ENCODE data around the gene DYNC1I1. TPM values are rescaled to one million over a fixed set of nuclear protein-coding genes. Genes with fewer than 3 reads are reported as not detected.

The DYNC1I1 gene
- total RNA-seq, 1 experiment from 2014 or later, result 8.3 TPM

DNA sequence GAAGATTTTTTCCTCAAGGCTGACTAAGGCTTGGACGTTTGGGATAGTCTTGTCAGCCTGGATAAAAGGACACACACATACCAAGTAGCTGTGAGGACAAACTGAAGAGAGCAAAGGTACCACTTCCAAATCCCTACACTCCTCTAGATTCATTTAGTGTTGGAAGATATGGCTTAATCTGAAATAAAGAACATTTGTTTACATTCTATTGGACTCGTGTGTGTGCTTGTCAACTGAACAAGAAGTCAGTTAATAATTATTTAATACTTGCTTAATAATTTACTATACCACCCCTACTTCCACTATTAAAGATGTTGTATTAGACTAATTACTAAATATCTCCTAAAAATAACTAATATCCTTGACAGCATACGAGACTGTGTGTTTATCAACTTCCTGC, 23.3 kb upstream of the DYNC1I1 start:
- no peaks in the 10 kb centered on the region for H3K36me3 ChIP-seq (ENCODE audit: control insufficient read depth, insufficient read depth, low read length)
- H3K36me3 Mint-ChIP-seq (ENCODE audit: insufficient read depth, unreplicated experiment), result no peaks in the 10 kb centered on the region
- TF ChIP-seq, protein P1, sequence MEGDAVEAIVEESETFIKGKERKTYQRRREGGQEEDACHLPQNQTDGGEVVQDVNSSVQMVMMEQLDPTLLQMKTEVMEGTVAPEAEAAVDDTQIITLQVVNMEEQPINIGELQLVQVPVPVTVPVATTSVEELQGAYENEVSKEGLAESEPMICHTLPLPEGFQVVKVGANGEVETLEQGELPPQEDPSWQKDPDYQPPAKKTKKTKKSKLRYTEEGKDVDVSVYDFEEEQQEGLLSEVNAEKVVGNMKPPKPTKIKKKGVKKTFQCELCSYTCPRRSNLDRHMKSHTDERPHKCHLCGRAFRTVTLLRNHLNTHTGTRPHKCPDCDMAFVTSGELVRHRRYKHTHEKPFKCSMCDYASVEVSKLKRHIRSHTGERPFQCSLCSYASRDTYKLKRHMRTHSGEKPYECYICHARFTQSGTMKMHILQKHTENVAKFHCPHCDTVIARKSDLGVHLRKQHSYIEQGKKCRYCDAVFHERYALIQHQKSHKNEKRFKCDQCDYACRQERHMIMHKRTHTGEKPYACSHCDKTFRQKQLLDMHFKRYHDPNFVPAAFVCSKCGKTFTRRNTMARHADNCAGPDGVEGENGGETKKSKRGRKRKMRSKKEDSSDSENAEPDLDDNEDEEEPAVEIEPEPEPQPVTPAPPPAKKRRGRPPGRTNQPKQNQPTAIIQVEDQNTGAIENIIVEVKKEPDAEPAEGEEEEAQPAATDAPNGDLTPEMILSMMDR (IDR thresholded peaks at IDR 0.05; ENCODE audit: insufficient read depth in 1 of 2, low read depth in 1 of 2, low read length in 1 of 2, severe bottlenecking in 1 of 2, unreplicated experiment in 1 of 2), result no peak
- H3K27me3 Mint-ChIP-seq (ENCODE audit: insufficient read depth, unreplicated experiment), result peaks cover 26% of the 10 kb centered on the region
- no peaks in the 10 kb centered on the region for H3K27me3 ChIP-seq (replicated peaks; ENCODE audit: control insufficient read depth, insufficient read depth, low read length)
- no peaks in the 10 kb centered on the region for H3K4me1 ChIP-seq
- H3K9me3 Mint-ChIP-seq (ENCODE audit: unreplicated experiment), result no peaks in the 10 kb centered on the region
- no peaks in the 10 kb centered on the region for H3K9me3 ChIP-seq
- CTCF ChIA-PET, result no interaction called here
- intact Hi-C loops (cut with micrococcal nuclease; ENCODE audit: unreplicated experiment), result no loop called here
- no peak overlapping the region for H3K4me3 Mint-ChIP-seq (ENCODE audit: unreplicated experiment)
- H3K27ac Mint-ChIP-seq (ENCODE audit: unreplicated experiment), result no peak overlapping the region
- BruUV-seq (replicated peaks), result no TSS peak
- DNase-seq, result no peak
- H3K4me3 ChIP-seq (ENCODE audit: low read depth, low read length), result no peak overlapping the region
- H3K4me1 Mint-ChIP-seq (ENCODE audit: low read depth, unreplicated experiment), result no peaks in the 10 kb centered on the region
- POLR2A ChIA-PET, result no interaction called here

DNA sequence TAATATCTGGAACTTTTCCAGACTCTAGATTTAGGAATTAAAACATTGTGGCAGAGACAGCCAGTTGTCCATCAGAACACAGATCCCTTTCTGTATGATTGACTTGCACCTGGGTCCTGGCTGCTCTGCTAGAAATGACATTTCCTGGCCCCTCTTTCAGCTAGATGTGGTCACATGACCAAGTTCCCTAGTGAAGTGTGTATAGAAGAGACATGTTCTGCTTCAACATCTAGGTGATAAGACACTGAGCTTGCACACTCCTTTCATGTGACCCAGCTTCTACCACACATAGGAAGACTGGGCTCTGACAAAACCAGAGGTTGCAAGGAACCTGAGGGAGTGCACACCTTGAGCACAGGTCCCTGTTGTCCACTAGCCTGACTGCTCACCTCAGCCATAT, 22.8 kb upstream of the DYNC1I1 start:
- no peaks in the 10 kb centered on the region for H3K4me1 ChIP-seq
- H3K9me3 Mint-ChIP-seq (ENCODE audit: unreplicated experiment), result no peaks in the 10 kb centered on the region
- TF ChIP-seq, protein P1 (IDR thresholded peaks at IDR 0.05; ENCODE audit: insufficient read depth in 1 of 2, low read depth in 1 of 2, low read length in 1 of 2, severe bottlenecking in 1 of 2, unreplicated experiment in 1 of 2), result no peak
- no peaks in the 10 kb centered on the region for H3K36me3 Mint-ChIP-seq (ENCODE audit: insufficient read depth, unreplicated experiment)
- CTCF ChIA-PET, result no interaction called here
- H3K4me3 ChIP-seq (ENCODE audit: low read depth, low read length), result no peak overlapping the region
- intact Hi-C loops (cut with micrococcal nuclease; ENCODE audit: unreplicated experiment), result no loop called here
- no peak for DNase-seq
- H3K4me3 Mint-ChIP-seq (ENCODE audit: unreplicated experiment), result no peak overlapping the region
- H3K9me3 ChIP-seq, result no peaks in the 10 kb centered on the region
- no TSS peak for BruUV-seq (replicated peaks)
- H3K27me3 Mint-ChIP-seq (ENCODE audit: insufficient read depth, unreplicated experiment), result peaks cover 27% of the 10 kb centered on the region
- H3K27me3 ChIP-seq (replicated peaks; ENCODE audit: control insufficient read depth, insufficient read depth, low read length), result no peaks in the 10 kb centered on the region
- no peak overlapping the region for H3K27ac Mint-ChIP-seq (ENCODE audit: unreplicated experiment)
- POLR2A ChIA-PET, result no interaction called here
- H3K4me1 Mint-ChIP-seq (ENCODE audit: low read depth, unreplicated experiment), result no peaks in the 10 kb centered on the region
- H3K36me3 ChIP-seq (ENCODE audit: control insufficient read depth, insufficient read depth, low read length), result no peaks in the 10 kb centered on the region

DNA sequence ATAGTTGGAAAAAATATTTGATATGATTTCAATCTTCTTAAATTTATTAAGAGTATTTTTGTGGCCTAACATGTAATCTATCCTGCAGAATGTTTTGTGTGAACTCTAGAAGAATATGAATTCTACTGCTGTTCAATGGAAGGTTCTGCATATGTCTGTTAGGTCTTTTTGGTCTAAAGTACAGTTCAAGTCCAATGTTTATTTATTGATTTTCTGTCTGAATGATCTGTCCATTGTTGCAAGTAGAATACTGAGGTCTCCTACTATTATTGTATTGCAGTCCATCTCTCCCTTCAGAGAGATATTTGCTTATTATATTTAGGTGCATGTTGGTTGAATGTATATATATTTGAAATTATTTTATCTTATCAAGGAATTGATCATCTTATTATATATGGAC, 18.9 kb upstream of the DYNC1I1 start:
- Mint-ChIP-seq H3K27me3 (ENCODE audit: insufficient read depth, unreplicated experiment) (peaks cover 37% of the 10 kb centered on the region), H3K9me3 (ENCODE audit: unreplicated experiment) (no peaks in the 10 kb centered on the region)

More for the DNA sequence above, 18.9 kb upstream of the DYNC1I1 start:
- H3K4me1 ChIP-seq, result no peaks in the 10 kb centered on the region
- H3K36me3 ChIP-seq (ENCODE audit: control insufficient read depth, insufficient read depth, low read length), result no peaks in the 10 kb centered on the region
- Mint-ChIP-seq H3K4me3 (ENCODE audit: unreplicated experiment) (no peak overlapping the region), H3K4me1 (ENCODE audit: low read depth, unreplicated experiment) (no peaks in the 10 kb centered on the region), H3K36me3 (ENCODE audit: insufficient read depth, unreplicated experiment) (no peaks in the 10 kb centered on the region), H3K27ac (ENCODE audit: unreplicated experiment) (no peak overlapping the region)
- H3K9me3 ChIP-seq, result no peaks in the 10 kb centered on the region
- no TSS peak for BruUV-seq (replicated peaks)
- TF ChIP-seq, protein P1 (IDR thresholded peaks at IDR 0.05; ENCODE audit: insufficient read depth in 1 of 2, low read depth in 1 of 2, low read length in 1 of 2, severe bottlenecking in 1 of 2, unreplicated experiment in 1 of 2), result no peak
- H3K27me3 ChIP-seq (replicated peaks; ENCODE audit: control insufficient read depth, insufficient read depth, low read length), result no peaks in the 10 kb centered on the region; the same call in 1 of the 2 replicates
- intact Hi-C loops (cut with micrococcal nuclease; ENCODE audit: unreplicated experiment), result no loop called here
- H3K4me3 ChIP-seq (ENCODE audit: low read depth, low read length), result no peak overlapping the region
- CTCF ChIA-PET, result no interaction called here
- DNase-seq, result no peak
- POLR2A ChIA-PET, result no interaction called here

All from Caco-2 (cell line).